Measurements from ENCODE around the gene POLL.

The POLL gene

DNA sequence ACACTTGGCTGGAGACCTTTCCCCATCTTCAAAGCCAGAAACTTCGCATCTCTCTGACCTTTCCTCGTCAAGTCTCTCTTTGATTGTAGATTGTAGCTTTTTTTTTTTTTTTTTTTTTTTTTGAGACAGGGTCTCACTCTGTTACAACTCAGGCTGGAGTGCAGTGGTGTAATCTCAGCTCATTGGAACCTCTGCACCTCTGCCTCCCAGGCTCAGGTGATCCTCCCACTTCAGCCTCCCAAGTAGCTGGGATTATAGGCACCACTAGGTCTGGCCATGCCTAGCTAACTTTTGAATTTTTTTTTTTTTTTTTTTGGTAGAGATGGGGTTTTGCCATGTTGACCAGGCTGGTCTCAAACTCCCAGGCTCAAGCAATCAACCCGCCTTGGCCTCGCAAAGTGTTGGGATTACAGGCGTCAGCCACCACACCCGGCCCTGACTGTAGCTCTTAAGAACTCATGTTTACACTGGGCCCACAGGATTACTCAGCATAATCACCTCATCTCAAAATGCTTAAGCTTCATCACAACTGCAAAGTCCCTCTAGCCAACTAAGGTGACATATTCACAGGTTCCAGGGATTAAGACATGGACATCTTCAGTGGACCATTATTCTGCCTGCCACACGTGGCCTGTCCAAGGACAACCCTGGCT, 11.7 kb downstream of the POLL start:
- DNase-seq = no peak
- in situ Hi-C loops (cut with MboI; ENCODE audit: low pct_unique_long_range_greater_than_20kb, low sequenced_read_pairs) = no loop called here

DNA sequence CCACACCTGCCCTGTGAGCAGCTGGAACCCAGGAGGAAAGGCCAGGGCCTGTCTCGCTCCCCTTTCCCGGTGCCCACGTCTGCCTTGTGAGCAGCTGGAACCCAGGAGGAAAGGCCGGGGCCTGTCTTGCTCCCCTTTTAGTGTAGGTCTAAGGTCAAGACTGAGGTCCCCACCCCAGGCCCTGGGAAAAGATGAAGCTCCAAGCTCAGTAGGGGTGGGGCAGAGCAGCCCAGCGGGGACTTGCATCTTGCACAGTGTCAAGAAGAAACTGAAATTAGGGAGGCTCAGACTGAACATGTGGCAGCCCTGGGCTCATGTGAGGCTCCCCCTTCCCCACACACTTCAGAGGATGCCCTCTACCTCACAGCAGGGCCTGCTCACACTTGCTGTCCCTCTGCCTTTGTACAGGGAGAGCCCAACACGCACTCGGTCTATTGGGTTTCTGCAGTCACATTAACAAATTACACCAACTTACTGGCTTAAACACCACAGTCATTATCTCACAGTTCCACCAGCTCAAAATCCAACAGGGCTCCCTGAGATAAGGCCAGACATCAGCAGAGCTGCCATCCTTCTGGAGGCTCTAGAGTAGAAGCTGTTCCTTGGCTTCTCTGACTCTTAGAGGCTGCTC, 12.4 kb downstream of the POLL start:
- in situ Hi-C loops (cut with MboI; ENCODE audit: low pct_unique_long_range_greater_than_20kb, low sequenced_read_pairs) = no loop called here
- DNase-seq = no peak

DNA sequence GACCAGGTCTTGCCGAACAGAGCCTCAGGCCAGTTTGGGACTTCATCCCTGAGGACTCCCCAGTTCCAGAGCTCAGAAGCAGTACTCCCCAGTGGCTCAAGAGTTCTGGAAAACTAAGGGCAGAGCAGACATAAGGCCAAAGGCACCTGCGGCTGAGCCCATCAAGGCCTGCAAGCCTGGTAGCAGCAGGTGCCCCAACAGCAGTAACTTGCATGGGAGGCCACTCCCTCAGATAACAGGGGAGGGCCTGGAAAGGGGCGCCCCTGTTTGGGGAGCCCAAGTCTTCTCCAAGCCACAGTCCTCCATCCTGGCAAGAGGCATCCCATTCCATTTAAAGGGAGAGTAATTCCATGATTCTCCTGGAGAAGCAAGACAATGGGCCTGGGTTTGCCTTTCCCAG, 13.0 kb downstream of the POLL start:
- in situ Hi-C loops (cut with MboI; ENCODE audit: low pct_unique_long_range_greater_than_20kb, low sequenced_read_pairs) = no loop called here
- DNase-seq = no peak

DNA sequence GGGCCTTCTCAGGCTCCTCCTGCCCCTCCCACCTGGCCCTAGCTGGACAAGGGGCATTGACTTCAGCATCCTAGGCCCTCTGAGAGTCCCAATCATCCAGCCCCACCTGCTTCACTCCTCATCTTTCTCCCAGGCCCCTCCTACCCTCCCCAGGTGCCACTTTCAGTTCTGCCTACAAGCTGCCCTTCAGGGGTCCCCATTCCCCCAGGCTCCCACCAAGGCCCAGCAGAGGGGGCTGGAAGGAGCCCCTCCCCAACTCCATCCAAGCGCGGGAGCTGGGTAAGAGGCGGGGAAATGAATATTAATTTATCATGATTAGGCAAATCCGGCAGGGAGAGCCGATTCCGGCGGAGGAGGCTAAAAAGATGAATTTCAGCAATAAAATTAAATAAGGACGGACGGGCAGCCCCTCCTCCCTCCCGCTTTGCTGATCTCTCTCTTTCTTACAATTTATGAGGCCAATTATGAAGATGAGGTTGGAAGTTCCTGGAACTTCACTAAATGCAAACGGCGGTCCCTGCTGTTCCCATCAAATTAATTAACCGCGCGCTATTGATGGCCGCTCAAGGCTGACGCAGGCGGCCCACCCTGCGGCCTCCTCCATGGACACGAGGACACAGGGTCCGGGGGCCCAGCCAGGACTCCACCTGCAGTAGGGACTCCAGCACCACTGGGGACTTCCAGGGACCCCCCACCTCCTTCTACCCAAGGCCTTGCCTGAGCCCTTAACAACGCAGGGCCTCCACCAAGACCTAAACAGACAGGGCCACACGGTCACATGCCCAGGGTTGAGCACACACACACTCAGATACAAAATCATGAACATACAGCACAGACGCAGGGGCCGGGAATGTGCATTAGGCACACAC, 13.9 kb downstream of the POLL start:
- in situ Hi-C loops (cut with MboI; ENCODE audit: low pct_unique_long_range_greater_than_20kb, low sequenced_read_pairs) = loop anchor here (25.0 kb wide), 1 partner anchor 287 kb away; no protein-coding TSS in a partner anchor

DNA sequence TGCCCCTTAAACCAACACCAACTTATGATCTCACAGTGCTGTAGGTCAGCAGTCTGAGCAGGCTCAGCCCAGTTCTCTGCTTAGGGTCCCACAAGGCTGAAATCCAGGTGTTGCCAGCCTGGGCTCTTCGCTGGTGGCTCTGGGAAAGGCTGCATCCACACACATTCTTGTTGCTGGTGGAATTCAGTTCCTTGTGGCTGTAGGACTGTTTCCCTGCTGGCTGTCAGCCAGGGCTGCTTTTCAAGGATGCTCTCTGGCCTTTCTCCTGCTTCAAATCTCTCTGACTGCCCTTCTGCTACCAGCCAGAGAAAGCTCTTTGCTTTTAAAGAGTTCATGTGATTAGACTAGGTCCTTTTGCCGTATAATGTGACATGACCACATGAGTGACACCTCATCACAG, 15.3 kb downstream of the POLL start:
- in situ Hi-C loops (cut with MboI; ENCODE audit: low pct_unique_long_range_greater_than_20kb, low sequenced_read_pairs) = loop anchor here (25.0 kb wide), 1 partner anchor 285 kb away; no protein-coding TSS in a partner anchor
- DNase-seq = no peak

More for the DNA sequence above, 13.9 kb downstream of the POLL start:
- DNase-seq = no peak

DNA sequence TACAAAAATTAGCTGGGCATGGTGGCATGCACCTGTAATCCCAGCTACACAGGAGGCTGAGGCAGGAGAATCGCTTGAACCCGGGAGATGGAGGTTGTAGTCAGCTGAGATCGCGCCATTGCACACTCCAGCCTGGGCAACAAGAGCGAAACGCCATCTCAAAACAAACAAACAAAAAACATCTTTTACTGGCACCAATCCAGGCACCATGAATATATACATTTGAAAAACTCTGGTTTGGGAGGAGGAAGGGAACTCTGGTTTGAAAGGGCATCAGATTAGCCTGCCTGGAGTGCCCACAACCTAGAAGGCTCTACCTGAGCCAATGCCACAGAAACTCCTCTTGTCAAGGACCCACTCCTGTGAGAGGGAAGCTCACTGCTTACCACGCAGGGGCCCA, 15.9 kb downstream of the POLL start:
- in situ Hi-C loops (cut with MboI; ENCODE audit: low pct_unique_long_range_greater_than_20kb, low sequenced_read_pairs) = loop anchor here (25.0 kb wide), 1 partner anchor 285 kb away; no protein-coding TSS in a partner anchor
- no peak for DNase-seq

DNA sequence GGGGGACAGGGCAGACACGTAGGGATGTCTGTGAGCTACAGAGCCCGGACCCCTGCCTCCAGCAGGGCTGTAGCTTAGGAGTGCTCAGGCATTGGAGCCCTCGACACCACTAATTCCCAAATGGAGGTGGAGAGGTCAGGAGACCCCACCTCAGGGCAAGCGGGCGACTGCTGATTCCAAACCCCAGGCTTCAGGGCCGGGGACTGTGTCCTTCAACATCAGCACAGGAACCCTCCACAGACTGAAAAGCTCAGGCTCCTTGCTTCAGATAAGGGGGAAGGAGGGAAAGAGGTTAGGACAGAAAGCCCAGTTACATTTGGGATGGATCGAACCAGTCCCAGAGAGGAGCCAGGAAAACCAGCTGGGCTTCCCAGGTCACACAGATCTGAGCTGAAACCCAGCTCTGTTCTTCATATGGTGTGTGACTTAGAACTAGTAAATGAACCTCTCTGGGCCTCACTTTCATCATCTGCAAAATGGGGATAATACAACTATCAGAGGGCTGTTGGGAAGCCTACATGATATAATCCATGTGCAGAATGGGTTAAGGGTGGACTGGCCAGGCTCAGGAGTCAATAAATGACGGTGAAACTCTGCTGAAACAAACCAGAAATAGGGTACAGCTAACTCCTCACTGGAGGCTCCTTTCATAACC, 16.7 kb downstream of the POLL start:
- in situ Hi-C loops (cut with MboI; ENCODE audit: low pct_unique_long_range_greater_than_20kb, low sequenced_read_pairs) = loop anchor here (25.0 kb wide), 1 partner anchor 284 kb away; no protein-coding TSS in a partner anchor
- DNase-seq = no peak

DNA sequence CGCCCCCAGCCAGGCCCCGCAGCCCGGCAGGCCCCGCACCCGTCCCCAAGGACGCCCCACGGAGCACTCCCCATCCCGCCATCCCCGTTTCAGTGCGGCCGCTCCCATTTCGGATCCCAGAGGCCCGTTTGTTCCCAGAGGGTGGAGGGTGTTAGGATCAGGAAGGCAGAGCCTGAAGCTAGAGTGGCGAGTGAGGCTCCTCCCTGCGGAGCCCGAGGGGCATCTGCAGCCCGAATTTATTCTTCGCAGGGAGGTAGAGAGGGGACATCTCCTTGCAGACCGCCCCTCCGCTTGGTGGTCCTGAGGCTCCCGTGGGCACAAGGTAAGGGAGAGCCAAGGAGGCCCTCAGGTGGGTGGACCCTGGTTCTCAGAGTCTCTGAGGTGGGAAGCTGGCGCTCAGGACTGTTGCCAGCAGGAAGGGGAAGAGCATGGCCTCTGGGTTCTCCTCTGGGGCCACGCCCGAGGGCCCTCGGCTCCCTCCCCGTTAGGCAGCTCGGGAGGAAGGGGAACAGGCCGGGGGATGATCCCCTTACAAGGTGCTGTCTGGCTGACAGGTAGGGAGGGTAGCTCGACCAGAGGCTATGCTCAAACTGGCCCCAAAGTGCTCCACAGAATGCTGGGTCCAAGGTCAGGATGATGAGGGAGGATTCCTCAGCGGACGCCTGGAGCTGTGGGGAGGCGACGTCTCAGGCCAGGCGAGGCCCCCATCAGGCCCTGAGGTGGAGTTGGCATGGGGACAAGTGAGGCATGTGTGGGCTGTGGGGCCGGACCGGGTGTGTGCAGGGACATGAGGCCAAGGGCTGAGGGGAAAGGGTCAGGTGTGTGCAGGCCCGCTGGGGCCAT, 17.4 kb downstream of the POLL start:
- peak; percentile 58 for DNase-seq
- in situ Hi-C loops (cut with MboI; ENCODE audit: low pct_unique_long_range_greater_than_20kb, low sequenced_read_pairs) = loop anchor here (25.0 kb wide), 1 partner anchor 283 kb away; no protein-coding TSS in a partner anchor

DNA sequence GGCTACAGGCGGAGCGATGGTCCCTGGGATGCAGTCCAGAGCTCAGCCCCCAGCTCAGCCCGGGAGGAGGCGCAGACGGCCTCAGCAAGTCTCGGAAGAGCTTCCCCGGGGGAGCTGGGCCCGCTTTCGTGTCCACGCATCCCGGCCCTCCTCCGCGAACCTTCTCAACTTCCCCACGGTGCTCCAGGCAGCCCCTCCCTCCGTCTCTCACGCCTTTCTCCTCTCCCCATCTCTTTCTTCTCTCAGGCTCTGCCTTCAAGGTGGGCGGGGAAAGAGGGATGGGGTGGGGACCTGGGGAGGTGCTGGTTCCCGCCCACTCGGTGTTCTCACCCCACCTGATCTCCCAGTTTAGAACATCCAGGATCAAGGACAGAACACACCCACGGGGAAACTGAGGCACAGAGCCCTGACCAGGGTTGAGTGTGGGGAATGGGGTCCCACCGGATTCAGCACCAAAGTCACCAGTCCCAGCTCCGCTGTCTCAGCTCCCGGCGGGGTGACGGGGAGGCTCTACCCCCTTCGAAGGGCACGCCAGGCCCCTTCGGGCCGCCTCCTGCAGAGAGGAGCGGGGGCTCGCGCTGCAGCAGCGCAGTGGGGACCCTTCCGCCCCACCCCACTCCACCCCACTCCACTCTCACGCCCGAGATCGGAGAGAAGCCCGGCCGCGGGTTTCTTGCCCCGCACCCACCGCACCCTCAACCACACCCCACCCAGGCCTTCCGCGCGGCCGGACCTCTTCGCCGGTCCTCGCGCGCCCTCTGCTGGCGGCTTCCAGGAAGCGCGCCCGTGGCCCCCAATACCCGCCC, 18.2 kb downstream of the POLL start:
- DNase-seq = peak; percentile 82
- in situ Hi-C loops (cut with MboI; ENCODE audit: low pct_unique_long_range_greater_than_20kb, low sequenced_read_pairs) = loop anchor here (25.0 kb wide), 1 partner anchor 283 kb away; no protein-coding TSS in a partner anchor

DNA sequence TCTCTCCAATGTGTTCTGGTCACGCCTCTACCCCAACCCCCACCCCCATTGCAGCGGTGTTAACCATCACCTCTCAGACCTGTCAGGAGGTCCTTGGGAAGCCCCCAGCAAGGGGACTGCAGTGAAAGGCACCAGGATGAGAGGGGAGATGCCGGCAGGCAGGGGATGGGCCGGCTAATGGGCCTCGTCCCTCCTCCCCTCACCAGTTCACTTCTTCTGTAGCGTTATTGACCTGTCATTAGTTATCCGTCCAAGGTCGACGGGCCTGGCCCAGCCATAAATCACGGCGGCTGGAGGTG, 18.8 kb downstream of the POLL start:
- in situ Hi-C loops (cut with MboI; ENCODE audit: low pct_unique_long_range_greater_than_20kb, low sequenced_read_pairs) = loop anchor here (25.0 kb wide), 1 partner anchor 282 kb away; no protein-coding TSS in a partner anchor
- DNase-seq = no peak

DNA sequence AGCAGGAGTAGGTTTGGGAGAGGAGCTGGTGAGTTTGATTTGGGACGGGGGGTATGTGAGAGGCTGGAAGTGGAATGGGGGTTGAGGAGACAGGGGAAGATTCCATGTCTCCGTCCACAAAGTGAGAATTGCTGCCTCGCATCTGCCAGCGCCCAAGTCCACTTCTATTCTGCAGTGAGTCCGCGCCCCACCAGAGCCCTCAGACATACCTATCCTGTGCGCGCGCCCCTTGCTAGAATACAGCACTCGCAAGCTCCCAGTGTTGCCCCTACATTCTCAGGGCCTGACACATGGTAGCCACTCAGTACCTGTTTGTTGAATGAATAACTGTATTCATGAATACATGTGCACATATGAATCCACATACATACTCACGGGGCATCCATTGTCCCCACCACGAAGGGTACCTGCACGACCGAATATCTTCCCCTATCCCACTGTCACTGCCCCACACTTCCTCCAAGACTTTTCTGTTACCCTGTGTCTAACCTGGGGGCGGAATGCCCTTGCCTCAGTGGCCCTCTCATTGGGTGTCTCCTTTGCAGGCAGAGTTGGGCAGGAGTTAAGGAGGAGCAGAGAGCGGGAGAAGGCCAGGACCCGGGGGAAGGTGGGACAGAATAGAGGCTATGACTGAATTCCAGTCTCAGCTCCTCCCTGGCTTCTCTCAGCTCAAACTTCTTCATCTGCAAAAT, 19.9 kb downstream of the POLL start:
- DNase-seq = no peak
- in situ Hi-C loops (cut with MboI; ENCODE audit: low pct_unique_long_range_greater_than_20kb, low sequenced_read_pairs) = loop anchor here (25.0 kb wide), 1 partner anchor 281 kb away; no protein-coding TSS in a partner anchor

DNA sequence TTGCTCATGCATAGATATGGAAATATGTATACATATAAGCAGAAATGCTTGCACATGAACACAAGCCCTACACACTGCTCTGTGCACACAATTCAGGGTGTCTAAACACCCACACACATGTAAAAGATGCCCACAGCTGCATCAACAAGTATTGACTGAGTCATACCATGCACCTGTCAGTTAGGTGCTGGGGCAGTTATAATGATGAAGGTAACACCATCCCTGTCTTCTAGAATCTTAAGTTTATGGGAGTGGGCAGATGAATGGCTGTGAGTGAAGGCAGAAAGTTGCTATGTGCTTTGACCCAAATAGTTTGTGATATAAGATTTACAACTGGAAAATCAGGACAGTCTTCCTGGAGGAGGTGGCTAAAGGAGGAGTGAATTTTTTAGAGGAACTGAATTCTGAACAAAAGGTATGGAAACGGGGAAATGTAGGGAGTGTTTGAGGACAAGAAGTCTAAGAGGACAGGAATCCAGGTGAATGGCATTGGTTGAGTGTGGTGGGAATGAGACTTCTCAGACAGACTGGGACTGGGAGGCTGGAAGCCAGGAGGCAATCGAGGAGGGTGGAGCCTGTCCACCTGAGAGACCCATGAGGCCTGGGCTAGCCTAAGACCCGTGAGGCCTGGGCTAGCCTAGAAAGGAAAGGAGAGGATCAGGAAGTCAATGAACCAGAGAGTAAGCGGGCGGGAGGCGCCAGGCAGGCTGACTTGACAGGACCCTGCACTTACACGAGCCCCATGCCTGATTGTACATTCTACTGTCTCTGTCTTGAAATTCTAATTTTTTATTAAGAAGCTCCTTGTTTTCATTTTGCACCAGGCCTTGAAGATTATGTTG, 20.7 kb downstream of the POLL start:
- peak; percentile 20 for DNase-seq
- in situ Hi-C loops (cut with MboI; ENCODE audit: low pct_unique_long_range_greater_than_20kb, low sequenced_read_pairs) = loop anchor here (25.0 kb wide), 1 partner anchor 280 kb away; no protein-coding TSS in a partner anchor

DNA sequence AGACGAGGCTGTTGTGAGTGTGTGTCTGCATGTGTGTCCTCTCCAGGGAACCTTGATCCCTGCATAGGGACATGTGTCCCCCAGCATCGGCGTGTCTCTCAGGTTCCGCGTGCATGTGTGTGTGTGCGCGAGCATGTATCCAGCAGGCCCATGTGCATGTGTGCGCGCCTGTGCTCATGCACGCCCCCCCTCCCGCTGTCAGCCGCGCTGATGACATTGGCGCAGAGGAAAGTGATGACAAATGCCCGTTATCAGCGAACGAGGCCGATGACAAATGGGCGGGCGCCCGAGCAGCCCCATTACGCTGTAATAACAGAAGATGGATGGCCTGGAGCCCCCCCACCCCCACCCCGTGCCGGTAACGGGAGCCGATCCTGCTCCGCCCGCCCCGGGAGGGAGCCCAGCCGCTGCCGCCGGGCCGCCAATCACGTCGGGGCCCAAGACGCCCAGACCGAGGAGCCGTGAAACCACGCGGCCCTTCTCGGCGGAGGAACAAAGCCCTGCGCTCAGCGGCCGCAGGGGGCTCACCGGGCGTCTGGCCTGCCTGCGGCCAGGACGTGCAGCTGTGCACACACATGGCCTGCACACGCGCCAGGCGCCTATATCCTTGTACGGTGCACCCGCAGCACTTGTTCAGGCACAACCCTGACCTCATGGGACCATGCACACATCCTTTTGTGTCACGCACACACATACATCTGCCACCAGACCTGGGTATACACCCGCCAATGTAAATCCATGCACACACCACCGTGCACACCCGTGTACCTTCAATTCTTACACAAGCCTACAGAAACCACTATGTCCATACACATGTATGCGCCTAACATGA, 21.5 kb downstream of the POLL start:
- no peak for DNase-seq
- in situ Hi-C loops (cut with MboI; ENCODE audit: low pct_unique_long_range_greater_than_20kb, low sequenced_read_pairs) = loop anchor here (25.0 kb wide), 1 partner anchor 279 kb away; no protein-coding TSS in a partner anchor

DNA sequence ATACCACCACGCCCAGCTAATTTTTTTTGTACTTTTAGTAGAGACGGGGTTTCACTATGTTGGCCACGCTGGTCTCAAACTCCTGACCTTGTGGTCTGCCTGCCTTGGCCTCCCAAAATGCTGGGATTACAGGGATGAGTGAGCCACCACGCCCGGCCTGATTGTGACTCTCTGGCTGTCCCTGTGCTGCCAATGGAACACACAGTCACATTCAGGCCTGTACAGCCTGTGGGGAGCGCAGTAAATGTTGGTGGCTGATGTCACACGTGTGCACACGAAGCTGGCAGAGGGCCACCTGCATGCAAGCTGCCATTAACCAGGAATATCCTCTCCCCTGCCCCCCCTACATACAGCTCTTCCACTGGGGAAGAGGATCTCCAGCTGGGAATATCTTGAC, 22.1 kb downstream of the POLL start:
- in situ Hi-C loops (cut with MboI; ENCODE audit: low pct_unique_long_range_greater_than_20kb, low sequenced_read_pairs) = loop anchor here (25.0 kb wide), 1 partner anchor 279 kb away; no protein-coding TSS in a partner anchor
- no peak for DNase-seq

DNA sequence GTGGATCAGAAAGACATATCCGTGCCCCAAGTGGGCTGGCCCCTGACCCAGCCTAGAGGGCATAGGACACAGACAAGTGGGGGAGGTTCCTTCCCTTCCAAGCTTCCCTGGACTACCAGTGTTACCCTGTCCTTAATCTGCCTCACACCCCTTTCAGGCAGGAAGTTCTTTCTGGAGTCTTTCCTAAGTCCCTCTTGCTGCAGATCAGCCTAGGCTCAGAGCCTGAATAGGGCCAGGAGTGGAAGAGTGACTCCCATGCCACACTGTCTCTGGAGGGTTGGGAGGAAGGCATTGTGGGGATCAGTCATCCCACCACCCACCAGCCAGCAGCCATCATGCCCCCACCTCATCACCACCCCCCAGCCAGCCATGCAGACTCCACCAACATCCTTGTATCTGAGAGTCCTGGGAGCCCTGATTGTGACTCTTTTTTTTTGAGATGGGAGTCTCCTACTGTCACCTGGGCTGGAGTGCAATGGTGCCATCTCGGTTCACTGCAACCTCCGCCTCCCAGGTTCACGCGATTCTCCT, 22.6 kb downstream of the POLL start:
- in situ Hi-C loops (cut with MboI; ENCODE audit: low pct_unique_long_range_greater_than_20kb, low sequenced_read_pairs) = loop anchor here (25.0 kb wide), 1 partner anchor 278 kb away; no protein-coding TSS in a partner anchor
- DNase-seq = no peak

Measured in KBM-7 (cell line).